Renal cortical epithelial cell (primary cell): ENCODE measurements around the gene NBEA. TPM values are rescaled to one million over a fixed set of nuclear protein-coding genes. Genes with fewer than 3 reads are reported as not detected.

Experiments used
- DNase-seq: peaks from one replicate; pipeline ENCODE4 v3.0.0-alpha.2; 2011; ENCODE audit warnings: low read depth
- total RNA-seq: library from RNA; depleted of rRNA; stranded (reverse); fragments of >200 nt; gene quantifications from 2 replicates; pipeline ENCODE4 v1.2.3, GENCODE V29; 2014

The NBEA gene
- total RNA-seq, 1 donor from 2014 or later, result 31.2 TPM

- peak; percentile 22 for DNase-seq
Measured at GRCh38 chr13:35179494-35179893, 237.4 kb downstream of the NBEA start.

- no peak for DNase-seq
Measured at GRCh38 chr13:35179920-35180663, 238.0 kb downstream of the NBEA start.

GRCh38 chr13:35190241-35190640 is 248.2 kb downstream of the NBEA start:
- peak; percentile 1 for DNase-seq

DNA sequence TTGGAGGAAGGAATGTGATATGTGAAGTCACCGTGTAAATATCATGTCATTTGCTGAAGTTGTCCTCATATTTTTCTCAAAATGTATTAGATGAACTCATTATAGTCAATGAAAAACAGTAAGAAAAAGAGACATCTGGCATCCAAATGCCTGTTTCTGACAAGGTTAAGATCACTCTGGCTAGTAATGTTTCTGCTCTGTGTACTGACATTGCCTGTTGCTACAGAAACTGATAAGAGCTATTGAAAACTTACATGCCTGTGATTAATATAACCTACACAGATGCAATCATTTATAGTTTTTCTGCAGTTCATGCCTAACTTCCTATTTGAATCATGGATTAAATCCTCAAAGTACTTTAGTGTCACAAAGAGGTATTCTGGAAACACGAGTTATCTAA is 249.8 kb downstream of the NBEA start:
- no peak for DNase-seq

GRCh38 chr13:35198613-35199200 is 256.6 kb downstream of the NBEA start:
- no peak for DNase-seq

DNA sequence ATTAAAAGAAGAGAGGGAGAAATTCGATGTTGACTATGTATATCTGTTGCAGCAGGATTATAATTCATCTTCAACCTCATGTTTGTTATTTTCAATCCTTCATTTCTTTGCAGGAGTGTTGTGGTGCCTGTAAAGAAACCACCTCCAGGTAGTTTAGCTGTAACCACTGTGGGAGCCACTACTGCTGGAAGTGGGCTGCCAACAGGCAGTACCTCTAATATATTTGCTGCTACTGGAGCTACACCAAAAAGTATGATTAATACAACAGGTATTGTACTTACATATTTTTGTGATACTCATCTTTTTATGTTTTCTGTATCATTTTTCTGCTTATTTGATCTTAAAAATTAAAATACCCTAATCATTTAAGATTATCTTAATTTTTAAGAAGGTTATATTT is 266.5 kb downstream of the NBEA start:
- no peak for DNase-seq

- DNase-seq, result peak; percentile 2
Measured at GRCh38 chr13:35210261-35210660, 268.2 kb downstream of the NBEA start.

DNA sequence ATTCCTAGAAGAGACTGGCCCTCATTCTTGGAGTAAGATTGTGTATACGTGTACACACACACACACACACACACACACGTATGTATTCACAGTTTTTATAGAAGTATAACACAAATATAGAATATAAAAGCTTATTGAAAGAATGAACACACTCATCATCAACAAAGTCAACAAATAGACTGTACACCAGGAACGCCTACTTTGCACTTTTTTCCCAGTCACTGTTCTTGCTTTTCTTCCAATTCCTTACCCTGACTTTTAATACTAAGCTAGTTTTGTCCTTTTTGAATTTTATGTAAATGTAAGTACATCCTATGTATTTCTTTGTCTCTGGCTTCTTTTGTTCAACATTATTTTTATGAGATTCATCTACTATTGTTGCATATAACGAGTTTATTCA is 269.9 kb downstream of the NBEA start:
- DNase-seq, result no peak

- DNase-seq, result no peak
Measured at GRCh38 chr13:35213911-35214310, 271.8 kb downstream of the NBEA start.

- no peak for DNase-seq
Measured at GRCh38 chr13:35216131-35216530, 274.1 kb downstream of the NBEA start.

- DNase-seq, result no peak
Measured at GRCh38 chr13:35219021-35219420, 277.0 kb downstream of the NBEA start.

- DNase-seq, result no peak
Measured at GRCh38 chr13:35225159-35225558, 283.1 kb downstream of the NBEA start.

GRCh38 chr13:35225582-35225981 is 283.5 kb downstream of the NBEA start:
- DNase-seq, result no peak

- DNase-seq, result no peak
Measured at GRCh38 chr13:35228536-35228935, 286.5 kb downstream of the NBEA start.

- no peak for DNase-seq
Measured at GRCh38 chr13:35231426-35231825, 289.4 kb downstream of the NBEA start.

- no peak for DNase-seq
Measured at GRCh38 chr13:35238274-35238673, 296.2 kb downstream of the NBEA start.

DNA sequence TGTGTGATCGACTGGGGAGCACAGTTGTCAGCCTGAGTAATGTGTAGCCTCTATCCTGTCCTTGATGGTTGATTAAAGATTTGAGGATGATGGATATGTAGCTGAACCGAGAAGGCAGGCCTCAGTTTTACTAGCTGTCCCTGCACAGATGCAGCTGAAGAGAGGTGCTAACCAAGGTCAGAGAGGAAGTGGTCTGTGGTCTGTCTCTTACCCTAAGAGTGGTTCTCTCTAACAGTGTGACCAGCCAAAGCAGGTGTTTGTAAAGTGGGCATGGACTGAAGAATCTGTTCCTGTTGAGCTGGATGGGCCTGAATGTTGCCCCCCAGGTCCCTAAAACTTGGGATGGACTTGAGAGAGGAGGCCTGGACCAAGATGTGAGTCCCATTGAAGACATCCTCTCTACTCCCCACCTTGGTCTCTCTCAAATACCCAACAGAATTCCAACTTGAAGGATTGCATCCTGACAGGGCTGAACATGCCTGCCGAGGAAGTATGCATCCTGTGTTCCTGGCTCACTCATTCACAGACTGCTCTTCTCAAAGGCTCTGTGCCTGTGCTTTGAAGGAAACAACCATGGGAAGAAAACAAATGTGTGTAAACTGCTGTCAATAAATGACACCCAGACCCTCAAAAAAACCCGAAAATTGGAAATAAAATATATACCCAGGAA is 310.6 kb downstream of the NBEA start:
- no peak for DNase-seq

GRCh38 chr13:35255241-35255640 is 313.2 kb downstream of the NBEA start:
- no peak for DNase-seq

GRCh38 chr13:35256459-35257148 is 314.5 kb downstream of the NBEA start:
- no peak for DNase-seq

- peak; percentile 12 for DNase-seq
Measured at GRCh38 chr13:35260316-35260715, 318.2 kb downstream of the NBEA start.

GRCh38 chr13:35266412-35266811 is 324.3 kb downstream of the NBEA start:
- DNase-seq, result no peak

DNA sequence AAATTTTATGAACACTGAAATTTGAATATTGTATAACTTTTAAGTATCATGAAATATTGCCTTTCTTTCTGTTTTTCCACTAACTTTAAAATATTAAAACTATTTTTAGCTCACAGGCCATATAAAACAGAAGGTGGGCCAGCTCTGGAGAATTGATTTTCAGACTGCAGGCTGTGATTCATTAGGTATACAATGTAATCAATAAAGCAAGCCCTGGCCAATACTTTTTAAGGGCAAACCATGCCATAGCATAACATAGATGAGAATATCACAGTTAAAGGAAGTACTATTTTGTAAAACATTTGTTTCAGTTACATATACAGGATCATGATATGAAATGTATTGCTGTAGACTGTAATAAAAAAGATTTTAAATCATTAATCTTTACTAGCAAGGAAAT is 336.8 kb downstream of the NBEA start:
- no peak for DNase-seq

DNA sequence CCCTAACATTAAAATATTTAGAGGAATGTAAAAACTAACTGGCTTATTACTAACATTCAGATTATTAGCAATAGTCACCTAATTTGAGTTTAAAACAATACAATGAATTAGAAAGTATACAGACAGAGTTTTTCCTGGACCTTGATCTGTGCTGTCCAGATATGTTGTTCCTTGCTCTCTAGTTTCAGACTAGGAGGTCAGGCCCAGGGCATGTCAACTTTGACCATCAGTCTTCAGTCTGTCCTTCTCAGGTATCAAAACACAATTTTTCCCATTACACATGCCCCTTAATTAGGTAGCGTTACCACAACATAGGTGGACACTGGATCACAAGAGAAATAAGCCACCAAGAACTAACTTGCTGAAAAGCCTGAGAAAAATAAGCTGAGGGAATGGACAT is 337.4 kb downstream of the NBEA start:
- DNase-seq, result no peak
